ENCODE measurements around the gene TRIB2. TPM values are rescaled to one million over a fixed set of nuclear protein-coding genes. Genes with fewer than 3 reads are reported as not detected.

The TRIB2 gene
- total RNA-seq, 4 donors from 2014 or later: 182 to 554 (median 315) TPM

DNA sequence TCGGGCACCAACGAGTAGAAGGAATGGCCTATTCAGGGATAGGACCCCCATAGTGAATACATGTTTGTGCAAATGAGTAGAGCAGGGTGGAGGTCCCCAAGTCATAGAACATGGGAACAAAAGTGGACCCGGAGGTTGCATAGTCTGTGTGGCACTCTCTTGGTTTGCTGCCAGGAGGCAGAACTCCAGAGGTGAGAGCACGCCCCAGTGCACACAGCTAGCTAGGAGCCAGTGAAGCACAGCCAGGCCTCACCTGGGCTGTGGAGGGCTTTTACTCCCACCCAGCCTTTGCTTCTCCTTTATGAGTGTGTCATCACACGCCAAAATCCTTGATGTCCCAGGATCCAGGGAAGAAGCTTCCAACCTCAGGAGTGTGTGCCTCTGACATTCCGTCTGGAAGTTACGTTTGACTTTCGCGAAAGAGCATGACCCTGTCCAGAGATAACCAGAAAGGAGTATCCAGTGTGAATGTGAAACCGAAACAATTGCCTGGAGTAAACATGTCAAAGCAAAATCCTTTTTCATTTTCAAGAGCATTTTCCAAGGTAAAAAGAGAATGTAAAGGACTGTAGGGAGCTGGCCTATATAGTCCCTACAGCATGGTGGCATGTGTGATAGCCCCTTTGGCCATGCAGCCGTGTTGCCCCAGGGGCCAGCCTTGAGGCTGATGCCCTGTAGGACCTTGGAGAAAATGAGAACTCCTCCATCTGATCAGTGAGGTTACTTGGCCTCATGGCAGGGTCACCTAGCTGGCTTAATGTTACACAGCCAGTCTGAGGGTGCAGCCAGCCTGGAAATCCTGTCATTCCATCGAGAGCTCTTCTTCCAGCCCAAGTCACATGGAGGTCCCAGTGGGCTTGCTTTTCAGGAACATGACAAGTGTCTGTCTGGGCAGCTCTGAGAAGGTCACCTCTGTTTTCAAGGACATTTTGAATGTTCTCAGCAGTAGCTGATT lies 8.8 kb downstream of the TRIB2 start:
- DNase-seq (ENCODE audit: low spot score in 2 of 2): no peak
- Histone ChIP-seq H3K9me3 (no peaks in the 10 kb centered on the region), H3K36me3 (peaks cover 0 to 74% (median 0%) of the 10 kb centered on the region in 3 donors), H3K27ac (peak overlapping the region; percentile 38 to 96 (median 67)), H3K27me3 (no peaks in the 10 kb centered on the region), H3K4me1 (peaks cover 3 to 93% (median 29%) of the 10 kb centered on the region in 4 donors), H3K4me3 (no peak overlapping the region)
- WGBS, 2 donors: 62 to 80% methylated on average over 12 of the region's 12 CpGs
- TF ChIP-seq CTCF (IDR thresholded peaks at IDR 0.05): no peak
- no peak for TF ChIP-seq POLR2A (IDR thresholded peaks at IDR 0.05)
- no peak for TF ChIP-seq EP300 (IDR thresholded peaks at IDR 0.05)

- WGBS, 2 donors: 66% methylated on average over 2 of the region's 2 CpGs
- H3K9me3 ChIP-seq: no peaks in the 10 kb centered on the region
- no peaks in the 10 kb centered on the region for H3K27me3 ChIP-seq
- no peak for DNase-seq (ENCODE audit: low spot score in 2 of 2)
- no peak for TF ChIP-seq CTCF (IDR thresholded peaks at IDR 0.05)
- TF ChIP-seq POLR2A (IDR thresholded peaks at IDR 0.05): no peak
- no peak for TF ChIP-seq EP300 (IDR thresholded peaks at IDR 0.05)
- peak overlapping the region; percentile 14 to 96 (median 67) for H3K27ac ChIP-seq
- H3K36me3 ChIP-seq: peaks cover 0 to 82% (median 0%) of the 10 kb centered on the region in 3 donors
- H3K4me1 ChIP-seq: peaks cover 3 to 93% (median 33%) of the 10 kb centered on the region in 4 donors
- H3K4me3 ChIP-seq: no peak overlapping the region
Measured at GRCh38 chr2:12726271-12726670, 9.5 kb downstream of the TRIB2 start.

- Histone ChIP-seq H3K4me1 (peaks cover 3 to 96% (median 41%) of the 10 kb centered on the region in 4 donors), H3K4me3 (no peak overlapping the region), H3K36me3 (peaks cover 0 to 90% (median 0%) of the 10 kb centered on the region in 3 donors), H3K27ac (peak overlapping the region; percentile 14 to 96 (median 63)), H3K9me3 (no peaks in the 10 kb centered on the region), H3K27me3 (no peaks in the 10 kb centered on the region)
- no peak for DNase-seq (ENCODE audit: low spot score in 2 of 2)
- TF ChIP-seq EP300 (IDR thresholded peaks at IDR 0.05): no peak
- no peak for TF ChIP-seq CTCF (IDR thresholded peaks at IDR 0.05)
- TF ChIP-seq POLR2A (IDR thresholded peaks at IDR 0.05): no peak
- WGBS, 2 donors: 57 to 63% methylated on average over 6 of the region's 6 CpGs
Measured at GRCh38 chr2:12727065-12727464, 10.3 kb downstream of the TRIB2 start.

- Histone ChIP-seq H3K27ac (peak overlapping the region in 3 of 4 donors; percentile 36 to 96 (median 92)), H3K36me3 (peaks cover 0 to 90% (median 0%) of the 10 kb centered on the region in 3 donors), H3K9me3 (no peaks in the 10 kb centered on the region), H3K4me3 (no peak overlapping the region), H3K4me1 (peaks cover 3 to 96% (median 45%) of the 10 kb centered on the region in 4 donors), H3K27me3 (no peaks in the 10 kb centered on the region)
- 65 to 74% methylated on average over 5 of the region's 5 CpGs for WGBS, 2 donors
- DNase-seq (ENCODE audit: low spot score in 2 of 2): no peak
- TF ChIP-seq POLR2A (IDR thresholded peaks at IDR 0.05) (no peak), EP300 (IDR thresholded peaks at IDR 0.05) (no peak), CTCF (IDR thresholded peaks at IDR 0.05) (no peak)
Measured at GRCh38 chr2:12727641-12728040, 10.9 kb downstream of the TRIB2 start.

DNA sequence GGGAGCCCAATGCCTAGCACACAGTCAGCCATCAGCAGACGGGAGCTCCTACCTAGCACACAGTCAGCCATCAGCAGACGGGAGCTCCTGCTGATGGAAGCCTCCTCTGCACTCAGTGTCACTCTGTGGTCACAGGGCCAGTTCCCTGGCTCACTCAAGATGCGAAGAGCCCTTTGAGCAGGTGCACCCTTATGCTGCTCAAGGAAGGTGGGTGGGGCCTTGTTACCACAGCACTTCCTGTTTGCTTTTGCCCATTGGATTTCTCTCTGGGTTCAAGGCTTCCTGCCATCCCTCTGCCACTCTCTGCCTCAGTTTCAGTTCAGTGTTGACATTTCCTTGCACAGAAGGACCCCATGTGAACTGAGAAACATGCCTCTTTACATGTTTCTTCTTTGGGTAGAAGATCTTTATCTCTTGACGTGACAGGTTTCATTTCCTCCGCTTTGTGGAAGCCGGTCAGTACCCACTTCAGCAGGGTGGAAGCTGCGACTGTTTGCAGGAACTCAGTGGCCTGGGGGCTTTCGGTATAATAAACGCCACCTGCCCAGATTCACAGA lies 11.6 kb downstream of the TRIB2 start:
- Histone ChIP-seq H3K36me3 (peaks cover 0 to 88% (median 0%) of the 10 kb centered on the region in 3 donors), H3K4me1 (peaks cover 3 to 96% (median 51%) of the 10 kb centered on the region in 4 donors), H3K4me3 (no peak overlapping the region), H3K27me3 (no peaks in the 10 kb centered on the region), H3K9me3 (no peaks in the 10 kb centered on the region), H3K27ac (peak overlapping the region in 3 of 4 donors; percentile 5 to 96 (median 92))
- TF ChIP-seq EP300 (IDR thresholded peaks at IDR 0.05) (no peak), CTCF (IDR thresholded peaks at IDR 0.05) (no peak), POLR2A (IDR thresholded peaks at IDR 0.05) (no peak)
- 80 to 81% methylated on average over 8 to 9 of the region's 9 CpGs for WGBS, 2 donors
- DNase-seq (ENCODE audit: low spot score in 2 of 2): no peak

All from tibial nerve (tissue), 4 donors.